ENCODE data around the gene LAMB3.
A peak's percentile ranks its signal among the peaks of the same experiment; 100 is the strongest.

Gene LAMB3

GRCh38 chr1:209616366-209617046 is 35.7 kb downstream of the LAMB3 start:
- DNase-seq = no peak

- no peak for DNase-seq
These were observed 37.3 kb downstream of the LAMB3 start for GRCh38 chr1:209614906-209615305.

DNA sequence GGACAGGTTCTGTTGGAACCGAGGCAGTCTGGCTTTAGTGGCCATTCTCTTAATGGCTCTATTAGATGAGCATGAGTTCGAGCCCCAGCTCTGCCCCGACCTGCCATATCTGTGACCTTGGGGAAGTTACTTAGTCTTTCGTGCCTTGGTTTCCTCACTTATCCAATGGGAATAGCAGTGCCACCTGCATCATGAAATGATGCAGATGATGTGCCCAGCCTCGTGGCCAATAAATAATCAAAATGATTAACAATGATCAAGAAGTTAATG is 38.1 kb downstream of the LAMB3 start:
- no peak for DNase-seq

DNA sequence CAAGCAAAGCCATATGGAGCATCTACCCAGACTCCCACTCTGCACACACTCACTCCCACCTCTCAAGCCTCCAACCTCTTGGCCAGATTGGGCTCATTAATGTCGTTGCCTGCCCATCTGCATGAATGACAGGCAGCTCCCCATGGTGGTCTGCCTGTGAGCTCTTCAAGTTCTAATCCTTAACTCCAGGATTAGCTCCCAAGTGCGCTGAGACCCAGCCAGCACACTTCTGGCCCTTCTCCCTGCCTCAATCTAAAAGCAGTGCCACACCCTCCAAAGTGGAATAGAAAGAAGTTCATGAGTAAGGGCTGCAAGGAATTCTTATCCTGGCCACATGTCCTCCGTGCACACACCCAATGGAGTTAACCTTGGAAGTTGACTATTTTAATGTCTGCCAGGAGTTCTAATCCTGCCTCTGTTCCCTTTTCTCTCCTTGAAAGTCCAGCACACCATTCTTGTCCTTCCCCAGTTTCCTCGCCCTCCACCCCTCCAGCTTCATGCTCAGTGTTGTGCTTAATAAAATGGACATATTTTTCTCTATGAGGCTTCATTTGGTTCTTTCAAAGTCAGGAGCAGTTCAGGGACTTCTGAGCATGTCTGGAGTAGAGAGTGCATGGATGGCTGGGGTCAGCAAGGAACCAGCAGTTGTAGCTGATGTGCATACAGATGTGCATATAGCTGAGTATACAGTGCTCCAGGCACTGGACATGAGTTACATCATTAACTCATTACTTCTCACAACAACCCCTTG is 38.6 kb downstream of the LAMB3 start:
- no peak for DNase-seq

DNA sequence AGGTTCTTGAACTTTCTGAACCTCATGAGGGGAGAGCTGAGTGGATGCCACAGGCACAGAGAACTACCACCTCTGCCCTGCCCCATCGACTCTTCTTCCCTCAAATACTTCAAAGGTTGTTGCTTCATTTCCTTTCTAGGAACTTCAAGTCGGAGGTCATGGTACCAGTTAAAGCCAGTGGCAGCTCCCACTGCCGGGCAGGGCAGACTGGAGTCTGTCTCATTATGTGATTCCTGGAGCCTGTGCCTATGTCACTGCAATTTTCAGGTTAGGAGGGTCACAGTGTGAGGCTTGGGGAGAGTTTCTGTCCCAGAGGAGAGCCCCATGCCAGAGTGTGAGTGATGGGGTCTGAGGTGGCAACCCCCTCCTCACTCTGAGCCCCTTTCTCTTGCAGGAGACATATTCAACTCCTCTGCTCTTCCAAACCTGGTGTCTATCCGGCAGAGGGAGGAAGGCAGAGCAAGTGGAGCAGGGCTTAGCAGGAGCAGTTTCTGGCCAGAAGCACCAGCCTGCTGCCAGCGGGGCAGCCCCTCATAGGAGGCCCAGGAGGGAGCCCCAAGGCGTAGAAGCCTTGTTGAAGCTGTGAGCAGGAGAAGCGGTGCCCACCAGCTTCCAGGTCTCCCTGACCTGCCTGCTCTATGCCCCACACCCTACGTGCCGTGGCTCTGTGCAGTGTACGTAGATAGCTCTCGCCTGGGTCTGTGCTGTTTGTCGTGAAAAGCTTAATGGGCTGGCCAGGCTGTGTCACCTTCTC is 39.4 kb downstream of the LAMB3 start:
- no peak for DNase-seq

DNA sequence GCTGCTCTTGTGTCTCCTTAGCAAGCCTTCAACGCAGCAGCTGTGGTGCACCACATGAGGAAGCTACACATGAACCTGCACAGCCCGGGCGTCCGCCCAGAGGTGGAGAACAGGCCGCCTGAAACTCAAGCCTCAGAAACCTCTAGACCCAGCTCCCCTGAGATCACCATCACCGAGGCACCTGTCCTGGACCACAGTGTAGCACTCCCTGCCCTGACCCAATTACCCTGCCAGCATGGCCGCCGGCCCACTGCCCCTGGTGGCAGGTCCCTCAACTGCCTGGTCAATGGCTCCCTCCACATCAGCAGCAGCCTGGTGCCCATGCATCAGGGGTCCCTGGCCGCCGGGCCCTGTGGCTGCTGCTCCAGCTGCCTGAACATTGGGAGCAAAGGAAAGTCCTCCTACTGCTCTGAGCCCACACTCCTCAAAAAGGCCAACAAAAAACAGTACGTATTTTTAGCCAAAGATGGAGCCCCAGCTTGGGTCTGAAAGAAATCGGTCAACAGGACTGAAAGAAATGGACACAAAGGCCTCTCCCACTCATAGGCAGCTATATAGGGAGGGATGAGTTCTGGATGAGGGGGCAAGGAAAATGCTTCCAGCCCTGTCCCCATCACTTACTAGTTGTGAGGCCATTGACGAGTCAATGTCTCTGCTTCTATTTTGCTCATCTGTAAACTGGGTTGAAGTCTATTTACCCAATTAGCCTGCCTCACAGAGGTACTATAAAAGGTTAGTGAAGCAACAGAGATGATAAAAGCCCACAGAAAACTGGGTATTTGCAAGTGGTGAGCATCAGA is 40.3 kb downstream of the LAMB3 start:
- no peak for DNase-seq

- DNase-seq = no peak
These were observed 41.7 kb downstream of the LAMB3 start for GRCh38 chr1:209610631-209610905.

DNA sequence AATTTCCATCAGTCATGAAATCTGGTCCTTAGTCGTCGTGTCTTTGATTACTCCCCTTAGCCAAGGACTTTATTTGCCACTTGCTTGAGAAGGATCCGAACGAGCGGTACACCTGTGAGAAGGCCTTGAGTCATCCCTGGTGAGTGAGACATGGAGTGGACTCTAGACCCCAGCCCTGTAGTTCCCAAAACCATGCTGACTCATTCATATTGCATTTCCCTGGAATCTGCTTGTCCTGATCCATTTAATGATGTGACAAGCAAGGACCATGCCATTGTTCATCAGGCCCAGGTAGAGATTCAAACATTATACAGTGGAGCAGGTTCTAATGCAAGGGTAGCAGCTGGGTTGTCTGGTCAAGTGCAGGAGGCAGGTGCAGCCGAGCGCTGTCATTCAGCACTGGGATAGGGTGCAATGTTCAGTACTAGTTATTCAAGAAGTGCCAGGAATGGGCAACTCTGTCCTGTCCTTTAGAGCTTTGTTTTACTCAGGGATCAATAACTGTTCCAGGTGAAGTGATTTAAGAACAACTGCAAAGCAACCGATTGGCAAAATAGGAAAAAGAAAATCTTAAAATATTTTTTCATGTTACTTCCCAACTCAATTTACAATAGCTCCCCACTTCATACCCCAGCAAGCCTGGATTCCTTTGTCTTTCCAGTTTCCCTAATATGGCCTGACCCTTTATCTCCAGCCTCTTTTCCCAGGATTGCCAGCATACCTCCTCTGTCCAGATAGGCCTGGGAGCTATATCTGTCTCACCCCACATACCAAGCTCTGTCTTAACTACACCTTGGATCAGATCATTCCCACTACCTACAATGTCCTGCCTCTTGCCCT is 42.2 kb downstream of the LAMB3 start:
- no peak for DNase-seq

- DNase-seq = no peak
These were observed 43.0 kb downstream of the LAMB3 start for GRCh38 chr1:209609041-209609790.

DNA sequence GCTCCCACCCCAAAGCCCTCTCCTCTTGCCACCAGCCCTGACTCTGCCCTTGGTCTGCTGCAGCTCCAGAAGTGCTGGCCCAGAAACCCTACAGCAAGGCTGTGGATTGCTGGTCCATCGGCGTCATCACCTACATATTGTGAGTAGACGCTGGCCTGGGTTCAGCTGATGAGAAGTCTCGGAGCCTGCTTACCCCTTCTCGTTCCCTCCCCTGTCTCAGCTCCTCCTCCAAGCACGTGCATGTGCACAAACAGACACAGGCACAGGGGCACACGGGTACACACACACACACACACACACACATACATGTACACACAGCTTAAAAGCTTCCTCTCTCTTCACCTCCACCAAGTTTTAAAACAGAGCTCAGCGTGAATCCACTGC is 44.4 kb downstream of the LAMB3 start:
- DNase-seq = no peak

GRCh38 chr1:209607102-209607794 is 45.0 kb downstream of the LAMB3 start:
- DNase-seq = peak; percentile 42

- no peak for DNase-seq
These were observed 48.3 kb downstream of the LAMB3 start for GRCh38 chr1:209603877-209604276.

GRCh38 chr1:209601809-209602657 is 50.2 kb downstream of the LAMB3 start:
- DNase-seq = peak; percentile 32

- DNase-seq = peak; percentile 20
These were observed 51.7 kb downstream of the LAMB3 start for GRCh38 chr1:209600541-209600940.

- DNase-seq = no peak
These were observed 54.0 kb downstream of the LAMB3 start for GRCh38 chr1:209598227-209598626.

DNA sequence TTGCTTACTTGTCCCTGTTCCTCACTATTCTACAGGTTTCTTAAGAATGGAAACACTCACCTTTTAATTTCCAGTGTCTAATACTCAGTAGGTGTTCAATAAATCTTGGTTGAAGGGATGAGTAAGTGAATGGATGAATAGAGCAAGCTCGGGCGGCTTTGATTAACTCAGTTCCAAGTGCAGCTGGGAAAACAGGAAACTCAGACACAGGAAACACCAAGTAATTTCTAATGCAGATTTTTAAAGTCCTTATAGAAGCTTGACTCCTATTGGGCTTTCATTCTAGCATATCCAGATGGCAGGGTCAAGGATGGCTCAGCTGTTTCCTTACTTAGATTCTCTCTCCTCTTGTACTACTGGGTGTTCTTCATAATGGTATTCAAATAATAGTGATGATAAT is 54.7 kb downstream of the LAMB3 start:
- no peak for DNase-seq

DNA sequence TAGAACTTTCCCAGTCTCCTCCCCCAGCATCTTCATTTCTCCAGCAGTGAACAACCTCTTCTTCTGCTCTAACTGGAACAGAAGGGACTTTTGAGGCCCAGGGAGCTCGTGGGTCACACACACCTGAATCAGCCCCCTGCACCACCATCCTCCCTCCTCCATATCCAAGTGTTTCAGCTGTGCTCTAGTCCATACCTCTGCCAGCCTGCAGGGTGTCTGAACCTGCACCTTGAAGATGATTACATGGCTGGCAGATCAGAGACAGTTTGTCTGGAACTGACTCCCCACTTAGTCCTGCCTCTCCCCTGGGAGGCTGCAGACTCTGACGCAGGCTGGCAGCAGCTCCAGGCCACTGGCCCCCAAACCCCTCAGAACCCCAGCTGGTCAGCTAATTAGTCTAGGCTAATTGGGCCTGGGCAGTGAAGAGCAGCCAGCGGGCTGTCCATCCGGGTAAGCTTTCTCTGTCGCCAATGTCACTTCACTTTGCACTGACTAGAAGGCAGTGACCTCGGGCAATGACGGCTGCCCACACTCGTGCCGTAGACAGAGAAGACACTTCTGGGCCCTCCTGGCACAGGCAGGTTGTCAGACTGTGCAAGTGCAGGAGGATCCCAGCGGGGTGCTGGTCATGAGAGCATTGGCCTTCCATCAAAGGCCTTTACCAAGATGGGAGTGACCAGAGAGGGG is 56.5 kb downstream of the LAMB3 start:
- no peak for DNase-seq

GRCh38 chr1:209595028-209595427 is 57.2 kb downstream of the LAMB3 start:
- DNase-seq = no peak

- no peak for DNase-seq
These were observed 57.8 kb downstream of the LAMB3 start for GRCh38 chr1:209594440-209594839.

- DNase-seq = no peak
These were observed 58.5 kb downstream of the LAMB3 start for GRCh38 chr1:209593747-209594146.
